WTC11 (cell line): ENCODE measurements around the gene ACBD3.

Experiments
- CREB1 ChIP-seq: sonication (generic); formaldehyde crosslinking; IDR thresholded peaks from 2 replicates; pipeline ENCODE4 v1.8.0; 2023; ENCODE audit warnings: mild to moderate bottlenecking, missing genetic modification reagents
- USF1 ChIP-seq: sonication (generic); formaldehyde crosslinking; IDR thresholded peaks from 2 replicates; pipeline ENCODE4 v1.8.0; 2022; ENCODE audit warnings: mild to moderate bottlenecking, missing genetic modification reagents
- TF ChIP-seq, protein P1 (sequence below): fragments of 200-600 bp; IDR thresholded peaks from 2 replicates; pipeline ENCODE4 v1.8.0; 2022; ENCODE audit warnings: antibody characterized with exemption
- TF ChIP-seq, protein P2 (sequence below): sonication (generic); formaldehyde crosslinking; IDR thresholded peaks from 2 replicates; pipeline ENCODE4 v1.8.1; 2023; ENCODE audit warnings: mild to moderate bottlenecking, missing genetic modification reagents

DNA sequence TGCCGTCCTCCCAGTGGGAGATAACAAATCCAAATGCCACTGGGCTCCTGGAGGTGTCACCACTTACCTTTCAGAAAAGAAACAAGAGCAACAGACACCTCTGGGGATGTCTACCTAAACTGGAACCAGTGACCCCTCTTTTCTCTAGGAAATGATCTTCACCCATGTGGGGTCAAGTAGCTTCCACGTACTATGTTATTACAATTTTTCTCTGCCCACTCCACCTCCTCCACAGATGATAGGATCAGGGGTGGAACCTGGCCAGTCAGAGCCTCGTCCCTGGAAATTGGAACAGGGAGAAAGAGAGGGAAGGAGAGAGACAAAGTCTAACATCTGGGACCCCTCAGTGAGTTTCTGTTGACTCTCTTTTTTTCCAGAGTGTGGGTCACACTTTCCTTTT lies 73.9 kb downstream of the ACBD3 start:
- TF ChIP-seq, protein P1, sequence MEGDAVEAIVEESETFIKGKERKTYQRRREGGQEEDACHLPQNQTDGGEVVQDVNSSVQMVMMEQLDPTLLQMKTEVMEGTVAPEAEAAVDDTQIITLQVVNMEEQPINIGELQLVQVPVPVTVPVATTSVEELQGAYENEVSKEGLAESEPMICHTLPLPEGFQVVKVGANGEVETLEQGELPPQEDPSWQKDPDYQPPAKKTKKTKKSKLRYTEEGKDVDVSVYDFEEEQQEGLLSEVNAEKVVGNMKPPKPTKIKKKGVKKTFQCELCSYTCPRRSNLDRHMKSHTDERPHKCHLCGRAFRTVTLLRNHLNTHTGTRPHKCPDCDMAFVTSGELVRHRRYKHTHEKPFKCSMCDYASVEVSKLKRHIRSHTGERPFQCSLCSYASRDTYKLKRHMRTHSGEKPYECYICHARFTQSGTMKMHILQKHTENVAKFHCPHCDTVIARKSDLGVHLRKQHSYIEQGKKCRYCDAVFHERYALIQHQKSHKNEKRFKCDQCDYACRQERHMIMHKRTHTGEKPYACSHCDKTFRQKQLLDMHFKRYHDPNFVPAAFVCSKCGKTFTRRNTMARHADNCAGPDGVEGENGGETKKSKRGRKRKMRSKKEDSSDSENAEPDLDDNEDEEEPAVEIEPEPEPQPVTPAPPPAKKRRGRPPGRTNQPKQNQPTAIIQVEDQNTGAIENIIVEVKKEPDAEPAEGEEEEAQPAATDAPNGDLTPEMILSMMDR, result no peak
- TF ChIP-seq USF1 (CRISPR knock-in tag) (no peak), CREB1 (CRISPR knock-in tag) (no peak)
- TF ChIP-seq, protein P2, sequence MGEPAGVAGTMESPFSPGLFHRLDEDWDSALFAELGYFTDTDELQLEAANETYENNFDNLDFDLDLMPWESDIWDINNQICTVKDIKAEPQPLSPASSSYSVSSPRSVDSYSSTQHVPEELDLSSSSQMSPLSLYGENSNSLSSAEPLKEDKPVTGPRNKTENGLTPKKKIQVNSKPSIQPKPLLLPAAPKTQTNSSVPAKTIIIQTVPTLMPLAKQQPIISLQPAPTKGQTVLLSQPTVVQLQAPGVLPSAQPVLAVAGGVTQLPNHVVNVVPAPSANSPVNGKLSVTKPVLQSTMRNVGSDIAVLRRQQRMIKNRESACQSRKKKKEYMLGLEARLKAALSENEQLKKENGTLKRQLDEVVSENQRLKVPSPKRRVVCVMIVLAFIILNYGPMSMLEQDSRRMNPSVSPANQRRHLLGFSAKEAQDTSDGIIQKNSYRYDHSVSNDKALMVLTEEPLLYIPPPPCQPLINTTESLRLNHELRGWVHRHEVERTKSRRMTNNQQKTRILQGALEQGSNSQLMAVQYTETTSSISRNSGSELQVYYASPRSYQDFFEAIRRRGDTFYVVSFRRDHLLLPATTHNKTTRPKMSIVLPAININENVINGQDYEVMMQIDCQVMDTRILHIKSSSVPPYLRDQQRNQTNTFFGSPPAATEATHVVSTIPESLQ, result no peak
